Measurements from ENCODE around the gene KCNJ2.

DNA sequence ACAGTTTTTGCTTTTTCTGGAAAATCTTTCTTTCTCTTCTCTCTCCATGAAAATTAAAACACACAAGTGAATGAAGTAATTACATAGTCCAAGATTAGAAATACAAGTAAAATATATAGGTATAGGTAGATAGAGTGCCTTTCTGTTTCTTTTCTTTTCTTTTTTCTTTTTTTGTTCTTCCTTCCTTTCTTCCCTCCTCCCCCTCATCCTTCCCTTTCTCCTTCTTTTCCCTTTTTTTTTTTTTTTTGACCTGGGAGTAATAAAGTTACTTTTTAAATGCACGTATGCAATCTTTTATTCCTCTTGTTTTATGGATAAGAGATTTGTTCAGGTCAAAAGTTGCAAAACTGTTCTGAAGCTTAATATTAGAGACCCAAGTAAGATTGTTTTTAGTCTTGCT lies 34.6 kb upstream of the KCNJ2 start:
- no peak for TF ChIP-seq CTCF (IDR thresholded peaks at IDR 0.05)
- no peak for TF ChIP-seq POLR2A (IDR thresholded peaks at IDR 0.05)

Data from thyroid gland (tissue), 4 donors.